A673 (cell line): Measurements from ENCODE around the gene LPP. TPM values are rescaled to one million over a fixed set of nuclear protein-coding genes. Genes with fewer than 3 reads are reported as not detected.

Source experiments
- BruUV-seq: library from RNA; stranded (reverse); fragments of 400-500 nt; replicated peaks from 2 replicates; lab custom pipeline; 2021; lab: Mats Ljungman, UMichigan
- CTCF ChIA-PET: fragments of 300-600 bp; sonication (Branson Sonifier 250); formaldehyde crosslinking; loops from one replicate; lab custom pipeline; 2022; ENCODE audit warnings: antibody characterized with exemption; lab: Charles Lee
- POLR2A ChIA-PET: fragments of 300-600 bp; sonication (Branson Sonifier 250); formaldehyde crosslinking; loops from one replicate; lab custom pipeline; 2022; ENCODE audit warnings: antibody characterized with exemption; ENCODE audit not compliant: low non-redundant PET; lab: Charles Lee
- DNase-seq: peaks from one replicate; pipeline ENCODE4 v3.0.0-alpha.2; 2015; ENCODE audit warnings: low spot score
- H3K27ac ChIP-seq: fragments of 200-600 bp; sonication (generic); 2 replicates; pipeline ENCODE4 v1.5.1; 2016; ENCODE audit warnings: mixed run types, low read depth, mild to moderate bottlenecking, mixed read lengths, antibody characterized with exemption, low read length; ENCODE audit not compliant: poor library complexity, severe bottlenecking
- H3K27me3 ChIP-seq: fragments of 200-600 bp; sonication (generic); replicated peaks from 2 replicates; pipeline ENCODE4 v1.6.1; 2017; ENCODE audit warnings: mixed run types, low read depth, mild to moderate bottlenecking, mixed read lengths, antibody characterized with exemption, low read length; ENCODE audit not compliant: insufficient read depth, poor library complexity
- H3K36me3 ChIP-seq: fragments of 200-600 bp; sonication (generic); 2 replicates; pipeline ENCODE4 v1.6.1; 2016; ENCODE audit warnings: mixed run types, mild to moderate bottlenecking, mixed read lengths, antibody characterized with exemption, low read length; ENCODE audit not compliant: insufficient read depth, poor library complexity, severe bottlenecking
- H3K4me1 ChIP-seq: fragments of 200-600 bp; sonication (generic); 2 replicates; pipeline ENCODE4 v1.6.1; 2017; ENCODE audit warnings: mixed run types, mild to moderate bottlenecking, mixed read lengths, antibody characterized with exemption, low read length; ENCODE audit not compliant: insufficient read depth, poor library complexity, severe bottlenecking
- H3K4me3 ChIP-seq: fragments of 200-600 bp; sonication (generic); 2 replicates; pipeline ENCODE4 v1.5.1; 2016; ENCODE audit warnings: low read depth, mixed run types, mild to moderate bottlenecking, mixed read lengths, low read length; ENCODE audit not compliant: poor library complexity, severe bottlenecking
- H3K9me3 ChIP-seq: fragments of 200-600 bp; sonication (generic); 2 replicates; pipeline ENCODE4 v1.6.1; 2016; ENCODE audit warnings: mixed run types, low read depth, mild to moderate bottlenecking, mixed read lengths, antibody characterized with exemption, low read length; ENCODE audit not compliant: poor library complexity, severe bottlenecking
- CTCF ChIP-seq: fragments of 300-800, 200-600 bp; sonication (generic); conservative IDR thresholded peaks from 2 replicates; pipeline ENCODE4 v1.5.1; 2017; ENCODE audit warnings: low read depth, mild to moderate bottlenecking, antibody characterized with exemption, low read length, moderate library complexity, mixed read lengths
- EZH2 ChIP-seq: fragments of 200-600 bp; sonication (generic); IDR thresholded peaks from 2 replicates; pipeline ENCODE4 v1.6.1; 2017; ENCODE audit warnings: borderline replicate concordance, low read depth, mild to moderate bottlenecking, mixed read lengths, antibody characterized with exemption, low read length; ENCODE audit not compliant: poor library complexity, severe bottlenecking
- intact Hi-C: fragments of 100-400 bp; cut with micrococcal nuclease; formaldehyde crosslinking; loops from one replicate; pipeline ENCODE4 v1.10.0; 2022; ENCODE audit not compliant: unreplicated experiment
- total RNA-seq: library from RNA; stranded (reverse); gene quantifications from 2 replicates; pipeline ENCODE4 v1.2.3, GENCODE V29; 2021

LPP gene
- total RNA-seq, 1 experiment from 2014 or later, result 39.7 TPM

- H3K4me1 ChIP-seq, result no peaks in the 10 kb centered on the region
- no peaks in the 10 kb centered on the region for H3K27me3 ChIP-seq
- intact Hi-C loops, result no loop called here
- TF ChIP-seq EZH2 (no peak), CTCF (no peak)
- ChIA-PET POLR2A (no interaction called here), CTCF (no interaction called here)
- H3K4me3 ChIP-seq, result no peak overlapping the region
- H3K9me3 ChIP-seq, result no peaks in the 10 kb centered on the region
- no peak for DNase-seq
- H3K27ac ChIP-seq, result no peak overlapping the region
- H3K36me3 ChIP-seq, result no peaks in the 10 kb centered on the region
- BruUV-seq, result no TSS peak
These were observed 46.8 kb upstream of the LPP start for GRCh38 chr3:188106887-188107830.

- POLR2A ChIA-PET, result no interaction called here
- H3K4me1 ChIP-seq, result no peaks in the 10 kb centered on the region
- CTCF ChIA-PET, result no interaction called here
- no peak for DNase-seq
- BruUV-seq, result no TSS peak
- intact Hi-C loops, result no loop called here
- H3K4me3 ChIP-seq, result no peak overlapping the region
- H3K27me3 ChIP-seq, result no peaks in the 10 kb centered on the region
- no peak overlapping the region for H3K27ac ChIP-seq
- TF ChIP-seq EZH2 (no peak), CTCF (no peak)
- H3K9me3 ChIP-seq, result no peaks in the 10 kb centered on the region
- H3K36me3 ChIP-seq, result no peaks in the 10 kb centered on the region
These were observed 45.1 kb upstream of the LPP start for GRCh38 chr3:188108703-188109412.

- Histone ChIP-seq H3K4me3 (no peak overlapping the region), H3K9me3 (no peaks in the 10 kb centered on the region), H3K36me3 (no peaks in the 10 kb centered on the region), H3K4me1 (no peaks in the 10 kb centered on the region), H3K27me3 (no peaks in the 10 kb centered on the region), H3K27ac (no peak overlapping the region)
- TF ChIP-seq CTCF (no peak), EZH2 (no peak)
- BruUV-seq, result no TSS peak
- no peak for DNase-seq
- ChIA-PET CTCF (no interaction called here), POLR2A (no interaction called here)
- intact Hi-C loops, result no loop called here
These were observed 42.9 kb upstream of the LPP start for GRCh38 chr3:188111002-188111584.
